ENCODE results near the gene DNAH8. TPM values are rescaled to one million over a fixed set of nuclear protein-coding genes. Genes with fewer than 3 reads are reported as not detected.

Gene DNAH8
- total and polyA plus RNA-seq, 8 donors, result under 0.01 to 0.18 TPM; not detected in 6

DNA sequence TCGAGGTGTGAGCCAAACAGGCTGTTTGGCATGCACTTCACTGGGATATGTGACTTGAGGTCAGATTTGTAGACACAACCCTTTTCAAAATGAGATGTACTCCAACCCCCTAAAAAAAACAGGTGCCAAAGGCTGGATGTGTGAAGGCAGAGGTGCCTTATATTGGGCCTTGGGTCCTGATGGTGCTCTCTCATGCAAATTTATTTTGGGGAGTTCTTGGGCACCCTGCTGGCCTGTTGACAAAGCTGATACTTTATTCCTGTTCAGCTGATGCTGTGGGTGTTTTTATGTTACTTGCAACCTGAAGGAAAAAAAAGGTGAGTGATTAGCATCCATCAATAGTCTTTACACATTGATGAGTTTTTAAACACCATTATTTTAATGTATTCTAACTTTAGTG is 121.5 kb downstream of the DNAH8 start:
- H3K4me1 ChIP-seq, result no peaks in the 10 kb centered on the region
- no peak overlapping the region for H3K4me3 ChIP-seq
- no peaks in the 10 kb centered on the region for H3K36me3 ChIP-seq
- TF ChIP-seq CTCF (IDR thresholded peaks at IDR 0.05), result no peak
- TF ChIP-seq POLR2A (IDR thresholded peaks at IDR 0.05), result no peak
- TF ChIP-seq EP300 (IDR thresholded peaks at IDR 0.05), result no peak
- TF ChIP-seq POLR2AphosphoS5 (IDR thresholded peaks at IDR 0.05), result no peak
- intact Hi-C loops (cut with DNase I; ENCODE audit: low total_unique reads), result no loop called here
- H3K27ac ChIP-seq, result no peak overlapping the region
- H3K9me3 ChIP-seq, result no peaks in the 10 kb centered on the region
- 30 to 69% (median 48%) methylated on average over 1 of the region's 1 CpG for WGBS, 5 donors
- DNase-seq, result no peak
- H3K27me3 ChIP-seq, result no peaks in the 10 kb centered on the region

DNA sequence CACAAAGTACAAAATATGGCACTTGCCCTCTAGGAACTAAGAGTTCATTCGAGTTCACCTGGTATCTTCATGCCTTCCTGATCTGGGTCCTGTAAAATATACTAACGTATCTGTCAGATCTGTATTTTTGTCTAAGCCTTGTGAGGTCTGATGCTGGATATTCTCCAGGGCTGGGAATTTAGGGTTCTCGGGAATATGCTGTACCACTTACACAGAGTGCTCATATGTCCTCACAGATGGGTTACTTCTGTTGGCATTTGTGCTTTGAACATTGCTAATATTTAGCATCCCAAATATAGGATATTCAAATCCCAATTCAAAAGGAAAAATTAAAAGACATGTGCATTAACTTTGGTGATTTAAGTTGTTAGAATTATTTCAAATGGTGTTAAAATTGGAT is 122.0 kb downstream of the DNAH8 start:
- DNase-seq, result no peak
- H3K9me3 ChIP-seq, result no peaks in the 10 kb centered on the region
- no peaks in the 10 kb centered on the region for H3K27me3 ChIP-seq
- no peaks in the 10 kb centered on the region for H3K36me3 ChIP-seq
- 76 to 88% (median 84%) methylated on average over 3 of the region's 3 CpGs for WGBS, 5 donors
- H3K4me3 ChIP-seq, result no peak overlapping the region
- TF ChIP-seq POLR2AphosphoS5 (IDR thresholded peaks at IDR 0.05) (no peak), POLR2A (IDR thresholded peaks at IDR 0.05) (no peak), CTCF (IDR thresholded peaks at IDR 0.05) (no peak), EP300 (IDR thresholded peaks at IDR 0.05) (no peak)
- H3K4me1 ChIP-seq, result no peaks in the 10 kb centered on the region
- H3K27ac ChIP-seq, result no peak overlapping the region
- intact Hi-C loops (cut with DNase I; ENCODE audit: low total_unique reads), result no loop called here

DNA sequence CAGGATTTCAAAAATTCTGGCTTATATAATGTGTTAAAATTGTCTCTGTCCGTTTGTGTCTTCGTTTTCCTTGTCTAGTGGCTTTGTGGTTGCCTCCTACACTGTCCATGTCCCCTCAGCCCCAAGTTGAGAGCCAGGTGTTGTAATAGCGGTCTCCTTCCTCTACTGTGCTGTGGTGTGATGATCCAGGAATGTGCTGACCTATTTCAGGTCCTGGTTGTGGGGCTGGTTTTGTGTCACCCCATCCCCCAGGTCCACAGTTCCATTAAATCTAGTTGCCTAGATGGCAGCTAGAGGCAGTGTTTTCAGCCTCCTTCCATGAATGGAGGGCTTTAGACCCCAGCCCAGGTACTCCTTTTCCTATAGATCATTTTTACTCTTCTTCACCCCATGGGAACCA is 128.7 kb downstream of the DNAH8 start:
- H3K4me1 ChIP-seq, result no peaks in the 10 kb centered on the region
- H3K9me3 ChIP-seq, result no peaks in the 10 kb centered on the region
- no peak overlapping the region for H3K27ac ChIP-seq
- no peaks in the 10 kb centered on the region for H3K36me3 ChIP-seq
- no peak overlapping the region for H3K4me3 ChIP-seq
- DNase-seq, result no peak
- TF ChIP-seq POLR2AphosphoS5 (IDR thresholded peaks at IDR 0.05), result no peak
- TF ChIP-seq EP300 (IDR thresholded peaks at IDR 0.05), result no peak
- no peak for TF ChIP-seq CTCF (IDR thresholded peaks at IDR 0.05)
- no peak for TF ChIP-seq POLR2A (IDR thresholded peaks at IDR 0.05)
- intact Hi-C loops (cut with DNase I; ENCODE audit: low total_unique reads), result no loop called here
- WGBS, 5 donors, result 86 to 90% (median 87%) methylated on average over 3 of the region's 3 CpGs
- no peaks in the 10 kb centered on the region for H3K27me3 ChIP-seq

GRCh38 chr6:38845931-38846330 is 130.8 kb downstream of the DNAH8 start:
- Histone ChIP-seq H3K27ac (no peak overlapping the region), H3K36me3 (no peaks in the 10 kb centered on the region), H3K27me3 (no peaks in the 10 kb centered on the region), H3K4me3 (no peak overlapping the region), H3K4me1 (no peaks in the 10 kb centered on the region), H3K9me3 (no peaks in the 10 kb centered on the region)
- intact Hi-C loops (cut with DNase I; ENCODE audit: low total_unique reads), result no loop called here
- no peak for DNase-seq
- TF ChIP-seq POLR2A (IDR thresholded peaks at IDR 0.05) (no peak), CTCF (IDR thresholded peaks at IDR 0.05) (no peak), POLR2AphosphoS5 (IDR thresholded peaks at IDR 0.05) (no peak), EP300 (IDR thresholded peaks at IDR 0.05) (no peak)
- WGBS, 5 donors, result 60 to 69% (median 63%) methylated on average over 3 of the region's 3 CpGs
